WTC11 (cell line): ENCODE results near the gene GOSR1.
"Not testable (repeated sequence)": the region's sequence is repeated elsewhere in the genome, so short reads cannot be mapped to it uniquely, and the experiment has no call there.

ENCODE experiments used
- ESRRA ChIP-seq: sonication (generic); formaldehyde crosslinking; IDR thresholded peaks from 2 replicates; pipeline ENCODE4 v1.8.1; 2022; ENCODE audit warnings: mild to moderate bottlenecking, missing genetic modification reagents, borderline replicate concordance
- TF ChIP-seq, protein P1 (sequence below): sonication (generic); formaldehyde crosslinking; IDR thresholded peaks from 2 replicates; pipeline ENCODE4 v1.8.0; 2022; ENCODE audit warnings: missing genetic modification reagents
- TF ChIP-seq, protein P2 (sequence below): sonication (generic); formaldehyde crosslinking; conservative IDR thresholded peaks from 2 replicates; pipeline ENCODE4 v1.8.1; 2023; ENCODE audit warnings: mild to moderate bottlenecking, low read depth, missing genetic modification reagents, moderate library complexity

DNA sequence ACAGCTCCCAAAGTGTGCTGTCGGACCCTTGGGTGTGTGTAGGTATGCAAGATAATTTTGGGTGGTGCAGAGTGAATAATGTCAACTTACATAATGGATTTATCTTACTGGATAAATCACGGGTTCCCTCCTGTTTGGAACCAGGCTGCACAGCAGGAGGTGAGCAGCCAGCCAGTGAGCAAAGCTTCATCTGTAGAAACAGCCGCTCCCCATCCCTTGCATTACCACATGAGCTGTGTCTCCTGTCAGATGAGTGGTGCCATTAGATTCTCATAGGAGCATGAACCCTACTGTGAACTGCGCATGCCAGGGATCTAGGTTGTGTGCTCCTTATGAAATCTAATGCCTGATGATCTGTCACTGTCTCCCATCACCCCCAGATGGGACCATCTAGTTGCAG, 72.0 kb downstream of the GOSR1 start:
- TF ChIP-seq, protein P1, sequence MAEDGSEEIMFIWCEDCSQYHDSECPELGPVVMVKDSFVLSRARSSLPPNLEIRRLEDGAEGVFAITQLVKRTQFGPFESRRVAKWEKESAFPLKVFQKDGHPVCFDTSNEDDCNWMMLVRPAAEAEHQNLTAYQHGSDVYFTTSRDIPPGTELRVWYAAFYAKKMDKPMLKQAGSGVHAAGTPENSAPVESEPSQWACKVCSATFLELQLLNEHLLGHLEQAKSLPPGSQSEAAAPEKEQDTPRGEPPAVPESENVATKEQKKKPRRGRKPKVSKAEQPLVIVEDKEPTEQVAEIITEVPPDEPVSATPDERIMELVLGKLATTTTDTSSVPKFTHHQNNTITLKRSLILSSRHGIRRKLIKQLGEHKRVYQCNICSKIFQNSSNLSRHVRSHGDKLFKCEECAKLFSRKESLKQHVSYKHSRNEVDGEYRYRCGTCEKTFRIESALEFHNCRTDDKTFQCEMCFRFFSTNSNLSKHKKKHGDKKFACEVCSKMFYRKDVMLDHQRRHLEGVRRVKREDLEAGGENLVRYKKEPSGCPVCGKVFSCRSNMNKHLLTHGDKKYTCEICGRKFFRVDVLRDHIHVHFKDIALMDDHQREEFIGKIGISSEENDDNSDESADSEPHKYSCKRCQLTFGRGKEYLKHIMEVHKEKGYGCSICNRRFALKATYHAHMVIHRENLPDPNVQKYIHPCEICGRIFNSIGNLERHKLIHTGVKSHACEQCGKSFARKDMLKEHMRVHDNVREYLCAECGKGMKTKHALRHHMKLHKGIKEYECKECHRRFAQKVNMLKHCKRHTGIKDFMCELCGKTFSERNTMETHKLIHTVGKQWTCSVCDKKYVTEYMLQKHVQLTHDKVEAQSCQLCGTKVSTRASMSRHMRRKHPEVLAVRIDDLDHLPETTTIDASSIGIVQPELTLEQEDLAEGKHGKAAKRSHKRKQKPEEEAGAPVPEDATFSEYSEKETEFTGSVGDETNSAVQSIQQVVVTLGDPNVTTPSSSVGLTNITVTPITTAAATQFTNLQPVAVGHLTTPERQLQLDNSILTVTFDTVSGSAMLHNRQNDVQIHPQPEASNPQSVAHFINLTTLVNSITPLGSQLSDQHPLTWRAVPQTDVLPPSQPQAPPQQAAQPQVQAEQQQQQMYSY: not testable (repeated sequence)
- TF ChIP-seq ESRRA: not testable (repeated sequence)
- TF ChIP-seq, protein P2, sequence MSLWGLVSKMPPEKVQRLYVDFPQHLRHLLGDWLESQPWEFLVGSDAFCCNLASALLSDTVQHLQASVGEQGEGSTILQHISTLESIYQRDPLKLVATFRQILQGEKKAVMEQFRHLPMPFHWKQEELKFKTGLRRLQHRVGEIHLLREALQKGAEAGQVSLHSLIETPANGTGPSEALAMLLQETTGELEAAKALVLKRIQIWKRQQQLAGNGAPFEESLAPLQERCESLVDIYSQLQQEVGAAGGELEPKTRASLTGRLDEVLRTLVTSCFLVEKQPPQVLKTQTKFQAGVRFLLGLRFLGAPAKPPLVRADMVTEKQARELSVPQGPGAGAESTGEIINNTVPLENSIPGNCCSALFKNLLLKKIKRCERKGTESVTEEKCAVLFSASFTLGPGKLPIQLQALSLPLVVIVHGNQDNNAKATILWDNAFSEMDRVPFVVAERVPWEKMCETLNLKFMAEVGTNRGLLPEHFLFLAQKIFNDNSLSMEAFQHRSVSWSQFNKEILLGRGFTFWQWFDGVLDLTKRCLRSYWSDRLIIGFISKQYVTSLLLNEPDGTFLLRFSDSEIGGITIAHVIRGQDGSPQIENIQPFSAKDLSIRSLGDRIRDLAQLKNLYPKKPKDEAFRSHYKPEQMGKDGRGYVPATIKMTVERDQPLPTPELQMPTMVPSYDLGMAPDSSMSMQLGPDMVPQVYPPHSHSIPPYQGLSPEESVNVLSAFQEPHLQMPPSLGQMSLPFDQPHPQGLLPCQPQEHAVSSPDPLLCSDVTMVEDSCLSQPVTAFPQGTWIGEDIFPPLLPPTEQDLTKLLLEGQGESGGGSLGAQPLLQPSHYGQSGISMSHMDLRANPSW: not testable (repeated sequence)
